ENCODE measurements around the gene OR12D3.
"Not testable (repeated sequence)": the region's sequence is repeated elsewhere in the genome, so short reads cannot be mapped to it uniquely, and the experiment has no call there.

OR12D3 gene

GRCh38 chr6:29375191-29375590 is at the start of gene OR12D3:
TSS of gene OR12D3 (minus strand) at chr6:29375291. CDS start at chr6:29375287, 4 bp downstream.
- no peak for DNase-seq

GRCh38 chr6:29424575-29424974 is 49.5 kb upstream of the OR12D3 start:
- no peak for DNase-seq

- no peak for DNase-seq
These were observed 49.1 kb upstream of the OR12D3 start for GRCh38 chr6:29424168-29424567.

DNA sequence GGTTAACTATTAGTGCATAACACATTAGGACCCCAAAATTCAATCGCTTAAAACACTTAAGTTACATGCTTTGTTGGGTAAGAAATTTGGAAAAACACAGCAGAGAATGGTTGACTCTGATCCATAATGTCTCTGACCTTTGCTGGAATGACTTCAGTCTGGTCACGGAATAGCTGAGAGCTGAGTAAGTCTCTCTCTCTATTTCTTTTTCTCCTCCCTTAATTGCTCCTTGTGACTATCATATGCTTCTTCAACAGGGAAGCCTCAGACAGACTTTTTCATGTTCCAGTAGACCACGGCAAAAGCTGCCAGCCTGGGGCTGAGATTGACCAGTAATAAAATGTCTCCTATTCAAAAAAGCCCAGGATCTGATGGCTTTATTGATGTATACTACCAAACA is 44.4 kb upstream of the OR12D3 start:
- no peak for DNase-seq

DNA sequence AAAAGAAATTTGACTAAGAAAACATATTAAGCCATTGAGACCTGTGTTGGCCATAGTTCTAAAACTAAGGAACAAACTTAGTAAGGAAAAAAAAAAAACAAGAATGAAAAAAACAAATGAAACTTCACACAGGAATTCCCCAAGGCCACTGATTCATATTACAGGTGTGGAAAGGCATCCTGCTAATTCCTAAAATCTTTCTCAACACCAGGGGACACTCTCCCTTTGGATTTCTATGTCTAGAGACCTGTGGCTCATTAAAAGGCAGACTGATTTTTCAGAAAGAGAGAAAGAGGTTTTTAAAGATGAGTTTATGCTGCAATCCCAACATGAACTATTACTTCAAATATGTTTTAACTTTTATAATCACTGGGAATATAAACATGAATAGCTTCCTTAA is 39.5 kb upstream of the OR12D3 start, which contains the start of gene OR12D1:
Gene OR12D1, plus strand, starts transcription at position 341 of the 400 bp plus-strand sequence.
- no peak for DNase-seq

GRCh38 chr6:29403801-29404200 is 28.7 kb upstream of the OR12D3 start:
- no peak for DNase-seq

- no peak for DNase-seq
These were observed 24.4 kb upstream of the OR12D3 start for GRCh38 chr6:29399525-29399924.

GRCh38 chr6:29395331-29395730 is 20.2 kb upstream of the OR12D3 start, which contains the start of gene OR12D2:
TSS of gene OR12D2 (plus strand) at chr6:29395631. CDS start at chr6:29396700, 1,069 bp downstream.
- DNase-seq = no peak

GRCh38 chr6:29388533-29388932 is 13.4 kb upstream of the OR12D3 start:
- no peak for DNase-seq

GRCh38 chr6:29376003-29376402 is 912 bp upstream of the OR12D3 start:
- DNase-seq = no peak

GRCh38 chr6:29368765-29369164 is 6.3 kb downstream of the OR12D3 start, which contains the start of gene OR5V1:
TSS of gene OR5V1 (minus strand) at chr6:29368865. CDS start at chr6:29356195, 12,670 bp downstream.
- DNase-seq = no peak

GRCh38 chr6:29355603-29356002 is 19.5 kb downstream of the OR12D3 start:
- no peak for DNase-seq

DNA sequence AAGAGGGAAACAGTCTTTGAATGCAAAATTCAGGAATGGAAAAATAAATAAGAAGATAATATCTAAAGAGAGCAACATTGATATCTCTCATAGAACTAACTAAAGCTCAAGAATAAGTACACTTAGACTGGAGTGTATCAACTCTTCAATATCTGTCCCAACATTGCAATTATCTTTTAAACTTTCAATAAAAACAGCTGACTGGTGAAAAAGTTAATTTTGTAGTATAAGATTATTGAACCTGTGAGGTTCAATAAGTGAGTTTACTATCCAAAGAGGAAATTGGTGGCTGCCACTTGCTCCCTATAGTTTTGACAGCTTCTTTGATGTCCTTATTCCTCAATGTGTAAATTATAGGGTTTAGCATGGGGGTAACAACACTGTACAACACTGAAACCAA is 20.1 kb downstream of the OR12D3 start:
- no peak for DNase-seq

- DNase-seq = not testable (repeated sequence)
These were observed 25.7 kb downstream of the OR12D3 start for GRCh38 chr6:29349348-29349747.

GRCh38 chr6:29345380-29345779 is 29.7 kb downstream of the OR12D3 start:
- DNase-seq = no peak

- no peak for DNase-seq
These were observed 38.8 kb downstream of the OR12D3 start for GRCh38 chr6:29336269-29336668.

- no peak for DNase-seq
These were observed 42.4 kb downstream of the OR12D3 start for GRCh38 chr6:29332676-29333075.

- DNase-seq = no peak
These were observed 49.3 kb downstream of the OR12D3 start for GRCh38 chr6:29325777-29326176.
